Esophagus muscularis mucosa (tissue), 4 donors: ENCODE results near the gene SCNN1B. TPM values are rescaled to one million over a fixed set of nuclear protein-coding genes. Genes with fewer than 3 reads are reported as not detected.

ENCODE experiments used
- DNase-seq: peaks from one replicate; pipeline ENCODE4 v3.0.0-alpha.2; 2017; ENCODE audit errors: extremely low spot score
- H3K27ac ChIP-seq, 4 donors: fragments of 200-600 bp; sonication (generic); replicated peaks in 1 of 4; 1 replicate in 3 of 4; 2 replicates in 1 of 4; pipeline ENCODE4 v1.5.1; 2016 to 2019; ENCODE audit warnings: mild to moderate bottlenecking in 1 of 4
- H3K27me3 ChIP-seq, 4 donors: fragments of 200-600 bp; sonication (generic); one replicate each; pipeline versions ENCODE4 v1.5.1 to v1.6.0; 2016 to 2019
- H3K36me3 ChIP-seq, 4 donors: fragments of 200-600 bp; sonication (generic); one replicate each; pipeline ENCODE4 v1.5.1; 2016 to 2019
- H3K4me1 ChIP-seq, 4 donors: fragments of 200-600 bp; sonication (generic); one replicate each; pipeline ENCODE4 v1.5.1; 2016 to 2019
- H3K4me3 ChIP-seq, 4 donors: fragments of 200-600 bp; sonication (generic); 1 replicate in 2 of 4; 2 replicates in 2 of 4; pipeline ENCODE4 v1.5.1; 2016 to 2019; ENCODE audit warnings: mild to moderate bottlenecking in 4 of 4, moderate library complexity in 1 of 4
- H3K9me3 ChIP-seq, 4 donors: fragments of 200-600 bp; sonication (generic); 1 replicate in 3 of 4; 2 replicates in 1 of 4; pipeline ENCODE4 v1.5.1; 2016 to 2019
- CTCF ChIP-seq, 3 experiments: fragments of 200-600 bp in 2 of 3; fragments of 450-650 bp in 1 of 3; sonication (generic) in 2 of 3; IDR thresholded peaks; one replicate each; pipeline ENCODE4 v1.5.1; 2017 to 2019; ENCODE audit warnings: antibody characterized with exemption in 3 of 3, mild to moderate bottlenecking in 2 of 3, moderate library complexity in 1 of 3
- EP300 ChIP-seq: sonication (generic); formaldehyde crosslinking; IDR thresholded peaks from one replicate; pipeline ENCODE4 v1.6.1; 2017; ENCODE audit warnings: antibody characterized with exemption
- POLR2A ChIP-seq: fragments of 450-650 bp; IDR thresholded peaks from one replicate; pipeline ENCODE4 v1.6.1; 2017; ENCODE audit warnings: antibody characterized with exemption, moderate library complexity, mild to moderate bottlenecking, low read depth
- POLR2AphosphoS5 ChIP-seq, 2 donors: sonication (generic); formaldehyde crosslinking; IDR thresholded peaks; one replicate each; pipeline ENCODE4 v1.6.1; 2017; ENCODE audit warnings: antibody characterized with exemption in 2 of 2
- WGBS: methylation state at CpG from one replicate; pipeline ENCODE4 v1.1.5; 2018; 5-methylcytosine and 5-hydroxymethylcytosine counted together
- intact Hi-C: fragments of 100-400 bp; cut with DNase I; formaldehyde crosslinking; loops from one replicate; pipeline ENCODE4 v1.15.1; 2023
- total RNA-seq, 4 donors: library from RNA; depleted of rRNA; stranded (reverse); fragments of >200 nt; gene quantifications; one replicate each; pipeline versions ENCODE4 v1.1.0 to v1.2.1, GENCODE V29; 2016

SCNN1B gene
- total RNA-seq, 4 donors from 2014 or later: 1.2 to 4.2 (median 4.0) TPM

DNA sequence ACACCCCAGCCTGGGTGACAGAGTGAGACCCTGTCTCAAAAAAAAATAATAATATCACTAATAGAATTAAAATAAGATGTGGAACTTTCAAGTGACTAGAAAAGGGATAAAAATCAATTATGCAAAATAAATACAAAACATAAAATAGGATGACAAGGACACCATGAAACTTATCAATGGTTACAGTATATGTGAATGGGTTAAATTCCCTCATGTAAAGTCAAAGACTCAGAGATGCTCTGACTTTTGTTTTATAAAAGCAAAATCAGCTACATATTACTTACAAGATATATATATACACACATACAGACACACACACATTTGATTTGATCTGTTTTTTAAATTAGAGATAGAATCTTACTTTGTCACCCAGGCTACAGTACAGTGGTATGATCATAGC, 33.5 kb upstream of the SCNN1B start:
- intact Hi-C loops: no loop called here
- H3K36me3 ChIP-seq: no peaks in the 10 kb centered on the region

GRCh38 chr16:23269248-23269953, 32.7 kb upstream of the SCNN1B start:
- no peak for DNase-seq
- Histone ChIP-seq H3K36me3 (no peaks in the 10 kb centered on the region), H3K27me3 (peaks cover 0 to 16% (median 0%) of the 10 kb centered on the region in 4 donors), H3K4me3 (no peak overlapping the region), H3K4me1 (no peaks in the 10 kb centered on the region), H3K27ac (no peak overlapping the region), H3K9me3 (peaks cover 0 to 3% (median 0%) of the 10 kb centered on the region in 4 donors)
- TF ChIP-seq EP300 (no peak), CTCF (IDR thresholded peaks at IDR 0.05) (no peak), POLR2AphosphoS5 (IDR thresholded peaks at IDR 0.05) (no peak), POLR2A (no peak)
- WGBS: 80% methylated on average over 6 of the region's 6 CpGs
- intact Hi-C loops: no loop called here

More for the DNA sequence above, 33.5 kb upstream of the SCNN1B start:
- Histone ChIP-seq H3K4me3 (no peak overlapping the region), H3K27ac (no peak overlapping the region), H3K9me3 (peaks cover 0 to 3% (median 0%) of the 10 kb centered on the region in 4 donors), H3K27me3 (peaks cover 0 to 19% (median 0%) of the 10 kb centered on the region in 4 donors), H3K4me1 (no peaks in the 10 kb centered on the region)
- DNase-seq: no peak
- TF ChIP-seq POLR2AphosphoS5 (IDR thresholded peaks at IDR 0.05): no peak
- TF ChIP-seq CTCF (IDR thresholded peaks at IDR 0.05): no peak
- TF ChIP-seq POLR2A: no peak
- TF ChIP-seq EP300: no peak

DNA sequence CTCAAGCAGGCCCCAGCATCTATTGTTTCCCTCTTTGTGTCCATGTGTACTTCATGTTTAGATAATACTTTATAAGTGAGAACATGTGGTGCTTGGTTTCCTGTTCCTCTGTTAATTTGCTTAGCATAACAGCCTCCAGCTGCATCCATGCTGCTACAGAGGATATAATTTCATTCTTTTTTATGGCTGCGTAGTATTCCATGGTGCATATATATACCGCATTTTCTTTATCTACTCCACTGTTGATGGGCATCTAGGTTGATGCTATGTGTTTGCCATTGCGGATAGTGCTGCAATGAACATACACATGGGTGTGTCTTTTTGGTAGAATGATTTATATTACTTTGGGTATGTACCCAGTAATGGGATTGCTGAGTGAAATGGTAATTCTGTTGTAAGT, 31.4 kb upstream of the SCNN1B start:
- WGBS: 99% methylated on average over 3 of the region's 3 CpGs
- intact Hi-C loops: no loop called here
- DNase-seq: no peak

DNA sequence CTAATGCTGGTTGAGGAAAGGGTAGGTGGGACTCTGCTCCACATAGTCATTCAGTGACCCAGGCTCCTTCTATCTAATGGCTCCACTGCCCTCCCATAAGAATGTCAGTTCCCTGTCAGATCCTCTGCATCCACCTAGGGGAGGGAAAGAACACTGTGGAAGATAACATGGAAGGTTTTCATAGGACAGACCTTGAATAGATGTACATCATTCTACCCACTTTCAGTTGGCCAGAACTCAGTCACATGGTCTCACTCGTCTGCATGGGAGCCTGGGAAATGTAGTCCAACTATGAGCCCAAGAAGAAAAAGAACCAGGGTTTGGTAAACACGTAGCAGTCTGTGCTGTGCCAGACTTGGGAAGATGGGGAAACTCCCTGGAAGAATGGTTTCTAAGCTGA, 27.1 kb upstream of the SCNN1B start:
- H3K9me3 ChIP-seq: peaks cover 0 to 3% (median 0%) of the 10 kb centered on the region in 4 donors
- no peak for DNase-seq
- H3K4me3 ChIP-seq: no peak overlapping the region
- no peak overlapping the region for H3K27ac ChIP-seq
- no peak for TF ChIP-seq POLR2A
- TF ChIP-seq POLR2AphosphoS5 (IDR thresholded peaks at IDR 0.05): no peak
- TF ChIP-seq EP300: no peak
- no peak for TF ChIP-seq CTCF (IDR thresholded peaks at IDR 0.05)
- 32% methylated on average over 2 of the region's 2 CpGs for WGBS
- H3K4me1 ChIP-seq: peaks cover 0 to 3% (median 0%) of the 10 kb centered on the region in 4 donors
- H3K27me3 ChIP-seq: peaks cover 0 to 26% (median 0%) of the 10 kb centered on the region in 4 donors
- intact Hi-C loops: no loop called here
- no peaks in the 10 kb centered on the region for H3K36me3 ChIP-seq

More for the DNA sequence above, 31.4 kb upstream of the SCNN1B start:
- H3K27me3 ChIP-seq: peaks cover 0 to 24% (median 0%) of the 10 kb centered on the region in 4 donors
- peaks cover 0 to 3% (median 0%) of the 10 kb centered on the region in 4 donors for H3K9me3 ChIP-seq
- TF ChIP-seq POLR2AphosphoS5 (IDR thresholded peaks at IDR 0.05) (no peak), CTCF (IDR thresholded peaks at IDR 0.05) (no peak), POLR2A (no peak), EP300 (no peak)
- H3K27ac ChIP-seq: no peak overlapping the region
- no peaks in the 10 kb centered on the region for H3K36me3 ChIP-seq
- no peak overlapping the region for H3K4me3 ChIP-seq
- H3K4me1 ChIP-seq: no peaks in the 10 kb centered on the region
